ENCODE measurements around the gene DYDC2.

GRCh38 chr10:80357851-80358125 lies 1.2 kb downstream of the DYDC2 start:
- no peak for TF ChIP-seq CTCF (IDR thresholded peaks at IDR 0.05; ENCODE audit: borderline replicate concordance, extremely low read depth, low read length, poor library complexity, severe bottlenecking)
- no peak for TF ChIP-seq EZH2 (IDR thresholded peaks at IDR 0.05; ENCODE audit: borderline replicate concordance, low read depth, low read length, severe bottlenecking)
